ENCODE data around the gene DRAM2.

Gene DRAM2

DNA sequence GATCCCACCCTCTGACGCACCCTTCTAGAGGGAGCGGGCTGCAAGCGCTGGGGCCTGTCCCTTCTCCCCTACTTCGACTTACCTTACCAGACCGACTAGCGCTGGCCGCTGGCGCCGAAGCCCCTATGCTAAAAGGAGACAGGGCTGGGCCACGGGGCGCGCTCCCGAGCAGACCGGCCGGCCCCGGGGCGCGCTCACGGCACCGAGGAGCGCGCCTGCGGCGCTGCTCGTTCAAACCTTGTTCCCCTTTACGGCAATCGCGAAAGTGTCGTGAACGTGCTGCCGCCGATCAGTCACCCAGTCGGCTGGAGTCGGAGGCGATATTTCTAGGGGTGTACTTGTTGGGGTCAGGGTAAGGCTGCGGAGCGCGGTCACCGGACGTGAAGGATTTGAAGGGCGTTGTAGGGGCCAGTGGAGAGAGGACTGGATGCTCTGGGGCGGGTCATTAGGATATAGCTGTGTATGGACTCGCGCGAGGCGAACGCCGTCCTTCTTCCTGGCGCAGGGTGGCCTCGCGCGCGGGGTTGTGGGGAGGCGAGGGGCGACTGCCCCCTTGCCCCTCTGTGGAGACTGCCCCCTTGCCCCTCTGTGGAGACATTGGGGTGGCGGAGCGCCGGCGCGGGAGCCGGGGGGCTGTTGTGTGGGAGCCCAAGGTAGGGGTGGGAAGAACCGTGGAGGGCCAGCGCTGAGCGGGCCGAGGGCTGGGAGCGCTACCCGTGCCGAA lies at the start of gene DRAM2, which contains the start of gene CEPT1:
Gene DRAM2, minus strand, starts transcription at position 138 of the 724 bp plus-strand sequence. CDS start 8,539 bp downstream, outside the sequence.
Gene CEPT1, plus strand, starts transcription at position 268 of the 724 bp plus-strand sequence. CDS start 7,492 bp downstream, outside the sequence.
- DNase-seq (ENCODE audit: low read depth in 3 of 3): peak; percentile 80 to 91 (median 80)

DNA sequence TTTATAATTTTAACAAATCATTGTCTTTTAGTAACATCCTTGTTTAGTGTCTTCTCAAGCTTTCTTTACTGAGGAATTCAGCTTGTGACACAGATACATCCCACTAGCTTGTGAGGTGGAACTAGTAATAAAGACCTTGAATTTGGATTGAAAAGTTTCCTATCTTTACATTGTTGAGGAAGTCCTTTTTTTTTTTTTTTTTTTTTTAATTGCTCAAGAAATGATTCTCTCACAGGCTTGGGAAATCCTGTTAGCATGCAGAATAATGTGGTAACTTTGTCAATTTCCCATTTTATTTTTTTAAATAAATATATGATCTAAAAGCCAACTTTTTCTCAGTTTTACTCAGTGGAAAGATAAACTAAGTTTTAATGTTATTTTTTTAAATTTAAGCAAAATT lies 44.8 kb upstream of the DRAM2 start:
- no peak for DNase-seq (ENCODE audit: low read depth in 3 of 3)

DNA sequence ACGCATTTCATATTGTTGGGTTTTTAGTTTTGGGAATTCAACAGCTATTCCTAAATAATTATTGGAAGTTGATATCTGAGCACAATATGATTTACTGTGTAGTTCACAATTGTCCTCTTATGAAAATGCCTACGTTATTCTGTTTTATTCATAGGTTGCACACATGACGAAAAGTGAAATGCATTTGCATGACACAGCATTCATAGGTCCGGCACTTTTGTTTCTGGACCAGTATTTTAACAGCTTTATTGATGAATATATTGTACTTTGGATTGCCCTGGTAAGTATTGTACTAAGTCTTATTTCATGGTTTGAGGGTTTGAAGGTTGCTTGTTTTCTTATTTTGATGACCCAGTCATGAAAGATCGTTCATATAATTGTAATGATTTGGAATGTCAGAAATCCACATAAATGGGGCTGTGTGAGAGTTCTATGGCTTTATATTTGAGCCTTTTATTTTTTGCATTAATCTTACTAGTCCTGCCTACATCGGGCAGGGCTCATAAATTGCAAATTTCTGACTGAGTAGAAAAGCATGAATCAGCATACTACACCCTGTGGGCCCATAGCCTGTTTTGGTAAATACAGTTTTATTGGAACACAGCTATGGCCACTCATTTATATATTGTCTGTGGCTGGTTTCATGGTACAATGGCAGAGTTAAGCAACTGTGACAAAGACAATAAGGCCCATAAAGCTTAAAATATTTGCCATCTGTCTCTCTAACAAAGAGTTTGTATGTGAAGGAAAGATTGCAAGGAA lies 43.6 kb upstream of the DRAM2 start:
- DNase-seq (ENCODE audit: low read depth in 3 of 3): no peak

DNA sequence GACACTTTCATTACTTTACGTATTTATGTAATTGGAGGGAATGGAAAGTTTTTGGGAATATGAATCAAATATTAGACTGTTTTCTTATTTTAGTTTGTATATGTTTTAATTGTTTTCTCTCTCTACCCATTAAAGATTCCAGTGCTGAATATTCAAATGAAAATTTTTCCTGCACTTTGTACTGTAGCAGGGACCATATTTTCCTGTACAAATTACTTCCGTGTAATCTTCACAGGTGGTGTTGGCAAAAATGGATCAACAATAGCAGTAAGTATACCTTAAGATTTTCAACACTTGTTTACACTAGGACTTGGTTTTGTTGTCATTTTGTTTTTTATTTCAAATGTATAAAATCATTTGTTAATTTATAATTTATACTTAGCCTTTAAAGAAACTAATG lies 42.2 kb upstream of the DRAM2 start:
- no peak for DNase-seq (ENCODE audit: low read depth in 3 of 3)

DNA sequence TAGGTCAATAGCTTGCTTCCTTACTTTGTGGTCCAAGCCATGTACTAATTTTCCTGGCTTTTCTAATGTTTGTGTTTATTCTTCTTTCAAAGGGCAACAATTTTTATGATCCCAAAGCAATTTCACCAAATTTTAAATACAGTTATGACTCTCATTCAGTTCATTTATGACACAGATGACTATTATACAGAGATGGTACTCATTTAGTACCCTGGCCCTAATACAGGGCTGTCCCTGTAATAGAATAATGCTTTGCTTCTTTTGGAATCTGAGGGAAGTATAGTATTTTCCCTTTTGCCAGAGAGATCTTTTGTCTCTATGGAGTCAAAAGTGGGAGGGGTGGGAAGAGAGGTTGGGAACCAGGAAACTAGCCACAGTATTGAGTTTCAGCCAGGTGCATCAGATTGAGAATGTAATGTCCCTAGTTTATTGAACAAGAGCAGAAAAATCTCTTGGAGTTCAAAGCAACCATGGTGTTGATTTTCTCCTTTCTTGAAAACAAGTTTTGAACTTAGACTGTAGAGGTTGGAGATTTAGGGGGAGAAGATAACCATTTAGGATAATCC lies 40.2 kb upstream of the DRAM2 start:
- DNase-seq (ENCODE audit: low read depth in 3 of 3): no peak

DNA sequence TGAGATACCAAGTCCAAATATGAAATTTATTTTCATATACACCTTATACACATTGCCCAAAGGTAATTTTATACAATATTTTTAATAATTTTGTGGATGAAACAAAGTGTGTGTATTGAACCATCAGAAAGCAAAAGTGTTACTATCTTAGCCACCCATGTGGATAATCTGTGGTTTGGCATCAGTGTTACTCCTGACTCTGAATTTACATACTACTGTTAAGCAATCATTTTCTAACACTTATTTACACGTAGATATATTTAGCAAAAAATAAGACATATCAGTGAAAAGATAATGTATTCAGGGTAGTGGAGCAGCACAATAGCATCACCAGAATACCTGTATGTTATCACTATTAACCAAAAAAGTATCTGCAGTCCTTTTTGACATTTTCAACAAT lies 36.8 kb upstream of the DRAM2 start:
- no peak for DNase-seq (ENCODE audit: low read depth in 3 of 3)

DNA sequence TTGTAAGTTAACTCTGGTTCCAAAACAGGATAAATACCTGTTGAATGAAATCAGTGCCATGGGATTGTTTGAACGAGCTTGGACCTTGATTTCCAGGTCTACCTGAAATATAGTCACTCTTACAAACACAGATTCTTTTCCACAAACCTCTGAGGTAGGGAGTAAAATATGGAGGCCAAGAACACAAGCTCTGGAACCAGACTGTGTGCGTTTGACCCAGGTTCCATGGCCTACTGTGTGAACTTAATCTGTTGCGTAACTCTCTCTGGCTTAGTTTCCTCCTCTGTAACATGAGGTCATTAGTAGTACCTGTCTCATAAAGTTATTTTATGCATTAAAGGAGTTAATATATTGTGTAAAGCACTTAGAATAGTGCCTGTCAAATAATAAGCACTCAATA lies 35.5 kb upstream of the DRAM2 start:
- DNase-seq (ENCODE audit: low read depth in 3 of 3): no peak

DNA sequence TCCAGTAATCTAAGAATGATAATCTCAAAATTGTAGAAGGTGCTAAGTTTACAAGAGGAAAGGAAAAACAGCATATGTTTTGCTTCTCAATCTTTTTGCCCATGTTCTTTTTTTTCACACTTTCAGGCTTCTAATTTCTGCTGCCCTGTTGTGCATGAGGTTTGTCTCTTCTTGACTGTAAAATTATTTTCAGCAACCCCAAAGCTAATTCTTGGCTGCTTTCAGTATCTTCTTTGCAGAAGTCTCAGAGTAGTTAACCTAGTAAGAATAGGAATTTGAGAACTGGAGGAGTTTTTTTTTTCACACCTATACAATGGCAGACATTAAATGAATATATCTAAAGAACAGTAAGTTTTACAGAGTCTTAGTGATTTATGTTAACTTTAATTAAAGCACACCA lies 34.2 kb upstream of the DRAM2 start:
- DNase-seq (ENCODE audit: low read depth in 3 of 3): no peak

DNA sequence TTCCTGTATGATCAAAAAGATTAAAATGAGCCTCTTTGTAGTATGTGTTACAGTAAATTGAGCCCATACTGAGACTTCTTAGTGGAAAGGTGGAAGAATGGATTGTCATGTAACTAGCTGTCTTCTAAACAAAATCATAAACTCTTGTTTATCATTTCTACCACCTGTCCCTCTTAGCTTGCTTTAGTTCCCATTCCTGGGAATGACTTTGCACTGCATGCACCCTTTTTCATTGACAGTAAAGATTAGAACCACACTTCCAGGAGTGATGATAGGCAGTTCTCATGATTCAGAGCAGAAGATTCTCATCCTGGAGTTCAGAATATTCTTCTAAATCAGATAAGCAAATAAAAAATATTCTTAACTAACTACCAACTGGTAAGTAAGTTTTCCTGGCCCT lies 32.6 kb upstream of the DRAM2 start:
- DNase-seq (ENCODE audit: low read depth in 3 of 3): no peak

DNA sequence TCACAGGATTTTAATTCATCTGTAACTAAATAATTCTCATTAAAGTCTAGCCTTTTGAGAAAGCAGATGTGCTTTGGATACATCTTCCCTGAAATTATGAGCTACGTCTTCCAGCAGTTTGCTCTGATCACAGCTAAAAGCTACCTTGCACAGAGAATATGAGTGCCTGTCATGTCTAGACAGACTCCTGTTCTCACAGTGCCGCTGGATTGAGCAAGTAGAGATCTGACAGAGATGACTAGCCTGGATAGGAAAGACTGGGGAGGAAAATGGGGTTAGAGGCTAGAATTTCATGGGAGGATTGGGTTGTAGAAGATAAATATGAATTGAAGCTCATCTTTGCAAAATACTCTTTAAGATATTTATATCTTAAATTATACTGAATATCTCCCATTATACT lies 24.3 kb upstream of the DRAM2 start:
- DNase-seq (ENCODE audit: low read depth in 3 of 3): no peak

DNA sequence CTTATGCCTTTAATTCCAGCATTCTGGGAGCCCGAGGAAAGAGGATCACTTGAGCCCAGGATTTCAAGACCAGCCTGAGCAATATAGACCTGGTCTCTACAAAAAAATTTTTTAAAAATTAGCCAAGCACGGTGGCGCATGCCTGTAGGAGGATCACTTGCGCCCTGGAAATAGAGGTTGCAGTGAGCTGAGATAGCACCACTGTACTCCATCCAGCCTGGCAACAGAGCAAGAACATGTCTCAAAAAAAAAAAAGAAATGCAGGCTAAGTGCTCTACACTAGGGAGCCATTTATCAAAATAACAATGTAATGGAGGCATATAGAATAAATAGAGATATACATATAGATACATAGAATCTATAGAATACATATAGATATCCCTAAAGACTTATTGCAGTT lies 23.5 kb upstream of the DRAM2 start:
- DNase-seq (ENCODE audit: low read depth in 3 of 3): no peak

DNA sequence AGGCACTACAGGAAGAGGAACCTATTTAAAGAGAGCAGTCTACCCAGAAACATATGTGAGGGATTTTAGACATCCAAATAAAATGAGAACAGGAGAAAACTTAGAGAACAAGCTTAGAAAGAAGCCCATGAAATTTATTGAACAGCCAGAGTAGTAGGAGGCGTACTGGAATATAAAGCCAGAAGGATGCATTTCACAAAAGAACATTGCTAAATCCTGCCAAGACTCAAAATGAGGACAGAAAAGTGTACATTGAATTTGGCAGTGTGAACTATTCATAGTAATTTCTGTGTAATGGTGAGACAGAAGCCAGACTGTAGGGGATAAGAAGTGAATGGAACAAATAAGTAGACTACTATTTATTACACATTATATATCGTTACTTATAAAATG lies 22.6 kb upstream of the DRAM2 start:
- DNase-seq (ENCODE audit: low read depth in 3 of 3): no peak

DNA sequence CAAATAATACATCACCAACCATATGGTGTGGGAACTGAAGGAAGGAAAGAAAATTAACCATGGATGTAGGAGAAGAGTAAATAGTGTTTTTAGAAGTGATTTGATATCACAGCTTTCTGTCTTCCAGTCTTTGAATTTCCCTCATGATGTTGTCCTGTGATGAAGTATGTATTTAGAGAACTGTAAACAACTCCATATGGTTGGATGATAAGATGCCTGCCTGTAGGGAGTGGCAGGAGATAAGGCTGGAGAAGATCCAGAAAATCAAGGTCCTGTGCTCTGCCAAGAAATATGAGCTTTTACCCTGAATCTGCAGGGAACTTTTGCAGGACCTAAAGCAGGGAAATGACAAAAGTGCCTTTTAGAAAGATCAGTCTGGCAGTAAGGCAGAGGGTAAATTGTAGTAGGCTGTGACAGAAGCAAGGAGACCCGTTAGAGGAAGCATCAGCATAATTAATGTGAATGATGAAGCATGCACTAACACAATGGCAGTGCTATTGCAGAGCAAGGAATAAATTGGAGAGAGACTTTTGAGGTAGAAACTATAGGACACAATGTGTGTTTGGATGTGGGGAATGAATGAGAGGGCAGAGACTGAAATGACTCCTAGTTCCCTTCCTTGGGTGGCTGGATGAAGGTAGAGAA lies 22.1 kb upstream of the DRAM2 start:
- no peak for DNase-seq (ENCODE audit: low read depth in 3 of 3)

DNA sequence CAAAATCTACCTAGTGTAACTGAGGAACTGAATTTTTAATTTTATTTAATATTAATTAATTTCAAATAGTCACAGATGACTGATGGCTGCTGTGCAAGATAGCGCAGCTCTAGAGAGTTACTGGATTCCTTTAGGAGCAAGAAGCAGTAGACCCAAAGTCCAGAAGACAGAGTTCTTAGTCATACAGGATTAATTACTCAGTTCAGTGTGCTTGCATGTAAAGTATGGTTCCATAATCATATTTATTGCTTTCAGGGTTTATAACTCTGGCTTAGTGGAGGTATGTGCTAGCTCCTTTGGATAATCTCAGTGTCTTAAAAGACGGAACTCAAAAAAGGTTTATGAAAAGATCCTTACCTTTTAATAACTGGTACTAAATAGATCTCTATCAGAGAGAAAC lies 17.5 kb upstream of the DRAM2 start:
- no peak for DNase-seq (ENCODE audit: low read depth in 3 of 3)

DNA sequence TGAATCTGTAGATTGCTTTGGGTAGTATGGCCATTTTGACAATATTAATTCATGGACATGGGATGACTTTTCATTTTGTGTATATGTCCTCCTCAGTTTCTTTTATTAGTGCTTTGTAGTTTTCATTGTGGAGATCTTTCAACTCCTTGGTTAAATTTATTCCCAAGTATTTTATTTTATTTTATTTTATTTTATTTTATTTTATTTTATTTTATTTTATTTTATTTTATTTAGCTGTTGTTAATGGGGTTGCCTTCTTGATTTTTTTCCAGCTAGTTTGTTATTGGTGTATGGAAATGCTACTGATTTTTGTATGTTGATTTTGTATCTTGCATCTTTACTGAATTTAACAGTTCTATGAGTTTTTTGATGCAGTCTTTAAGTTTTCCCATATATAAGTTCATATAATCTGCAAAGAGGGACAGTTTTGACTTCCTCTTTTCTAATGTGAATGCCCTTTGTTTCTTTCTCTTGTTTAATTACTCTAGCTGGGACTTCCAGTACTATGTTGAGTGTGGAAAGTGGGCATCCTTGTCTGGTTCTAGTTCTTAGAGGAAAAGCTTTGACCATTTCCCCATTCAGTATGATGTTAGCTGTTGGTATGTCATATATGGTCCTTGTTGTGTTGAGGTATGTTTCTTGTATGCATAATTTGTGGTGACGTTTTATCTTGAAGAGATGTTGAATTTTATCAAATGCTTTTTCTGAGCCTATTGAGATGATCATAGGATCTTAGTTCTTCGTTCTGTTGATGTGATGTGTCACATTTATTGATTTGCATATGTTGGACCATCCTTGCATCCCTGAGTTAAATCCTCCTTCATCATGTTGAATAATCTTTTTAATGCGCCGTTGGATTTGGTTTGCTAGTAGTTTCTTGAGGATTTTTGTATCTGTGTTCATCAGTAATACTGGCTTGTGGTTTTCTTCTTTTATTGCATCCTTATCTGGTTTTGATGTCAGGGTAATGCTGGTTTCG lies 14.4 kb upstream of the DRAM2 start:
- DNase-seq (ENCODE audit: low read depth in 3 of 3): no peak

DNA sequence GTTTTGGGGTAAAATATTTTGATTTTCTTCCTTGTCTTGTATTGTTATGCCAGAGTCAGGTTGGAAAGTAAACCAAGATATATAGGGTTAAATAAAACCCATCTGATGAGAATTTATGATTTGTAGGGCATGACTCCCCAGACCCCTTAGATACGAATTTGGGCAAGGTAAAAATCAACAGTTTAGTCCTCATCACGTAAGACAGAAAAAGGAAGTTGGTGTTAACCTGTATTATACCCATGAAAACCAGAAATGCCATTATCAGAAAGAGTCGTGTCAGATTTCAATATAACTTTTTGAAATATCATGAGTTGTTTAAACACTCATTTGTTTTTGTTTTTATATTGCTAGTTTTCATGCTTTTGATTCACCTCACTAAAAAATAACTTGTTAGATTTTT lies 11.9 kb upstream of the DRAM2 start:
- no peak for DNase-seq (ENCODE audit: low read depth in 3 of 3)

DNA sequence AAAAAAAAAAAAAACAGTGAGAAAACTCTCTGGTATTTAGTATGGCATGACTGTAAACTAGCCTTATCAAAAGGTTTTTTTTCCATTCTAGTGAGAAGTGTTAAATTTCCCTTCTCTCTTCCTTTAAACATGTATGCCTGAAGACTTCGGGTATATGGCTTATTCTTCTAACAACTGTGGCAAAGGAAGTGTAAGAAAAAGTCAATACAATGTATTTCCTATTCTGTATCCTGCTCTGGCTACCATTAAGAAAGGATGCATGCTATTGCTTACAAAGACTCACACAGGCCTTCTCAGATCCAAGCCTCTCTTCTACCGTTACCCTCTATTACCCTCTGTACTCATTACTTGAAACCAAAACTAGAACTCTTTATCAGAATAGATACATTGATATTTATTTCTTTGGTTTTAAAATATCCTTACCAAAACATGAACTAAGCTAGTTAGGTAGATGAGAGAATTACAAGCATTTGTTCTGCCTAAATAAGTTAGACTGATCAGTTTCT lies 8.5 kb upstream of the DRAM2 start:
- no peak for DNase-seq (ENCODE audit: low read depth in 3 of 3)

DNA sequence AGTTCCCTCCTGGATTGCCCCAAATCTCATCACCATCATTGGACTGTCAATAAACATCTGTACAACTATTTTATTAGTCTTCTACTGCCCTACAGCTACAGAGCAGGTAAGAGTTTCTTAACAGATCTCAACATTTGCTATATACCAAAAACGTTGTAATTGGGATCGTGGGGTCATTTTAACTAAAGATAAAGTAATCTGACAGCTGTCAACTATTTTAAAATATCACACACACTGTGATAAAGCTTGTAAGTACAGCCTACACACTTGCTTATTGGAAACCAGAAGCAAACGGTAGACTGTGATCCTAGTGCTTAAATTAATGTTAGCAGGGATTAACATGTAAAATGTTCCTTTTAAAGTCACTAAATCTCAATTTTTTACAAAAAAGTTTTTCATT lies 8.1 kb upstream of the DRAM2 start:
- DNase-seq (ENCODE audit: low read depth in 3 of 3): no peak

DNA sequence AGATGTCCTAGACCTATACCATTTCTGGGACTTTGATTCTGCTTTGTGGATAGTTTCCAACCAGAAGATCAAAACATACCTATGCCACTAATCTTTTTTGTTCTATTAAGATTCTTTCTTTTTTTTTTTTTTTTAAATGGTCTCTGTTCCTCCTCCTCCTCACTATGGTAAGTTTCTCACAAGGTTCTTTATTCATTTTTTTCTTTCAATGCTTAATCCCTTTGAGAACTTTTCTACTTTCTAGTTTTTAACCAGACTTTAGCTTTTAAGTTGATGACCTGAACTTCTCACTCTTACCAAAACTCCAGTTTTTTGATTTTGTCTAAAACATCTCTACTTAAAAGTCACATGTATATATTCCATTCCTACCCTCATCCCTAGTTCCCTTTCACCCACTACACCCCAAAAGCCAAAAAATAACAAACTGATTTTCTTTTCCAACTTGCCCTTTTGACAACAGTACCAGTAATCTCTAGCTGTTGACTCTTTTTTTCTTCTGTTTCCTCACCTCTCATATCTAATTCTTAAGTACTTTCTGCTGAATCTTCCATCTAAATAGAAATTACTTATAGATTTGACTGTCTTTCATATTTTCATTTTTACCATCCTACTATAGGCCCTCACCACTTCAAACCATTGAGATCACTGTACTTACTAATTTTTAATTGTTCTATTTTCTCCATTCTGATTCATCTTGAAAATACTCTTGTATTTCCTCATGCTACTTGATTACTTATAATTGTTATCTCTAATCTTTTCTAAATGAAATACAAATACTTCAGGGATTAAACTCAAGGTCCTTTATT lies 6.3 kb upstream of the DRAM2 start:
- no peak for DNase-seq (ENCODE audit: low read depth in 3 of 3)

DNA sequence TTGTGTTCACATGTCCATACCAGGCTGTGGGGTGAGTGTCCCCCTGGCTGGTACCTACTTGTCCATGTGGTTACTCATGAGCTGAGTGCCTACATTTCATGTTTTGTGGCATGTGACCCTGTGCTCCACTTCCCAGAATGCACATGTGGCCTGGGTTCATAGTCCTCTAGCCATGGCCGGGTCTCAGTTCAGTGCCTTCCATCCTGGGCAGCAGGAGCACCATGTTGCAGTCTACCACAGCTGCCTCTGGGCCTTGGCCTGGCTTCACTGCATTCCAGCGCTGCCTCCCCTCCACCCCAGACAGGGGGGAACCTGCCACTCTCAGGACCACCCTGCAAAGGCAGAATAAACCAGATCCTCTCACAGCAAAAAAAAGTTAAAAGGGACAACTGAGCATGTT lies 5.6 kb upstream of the DRAM2 start:
- DNase-seq (ENCODE audit: low read depth in 3 of 3): no peak
